ENCODE data around the gene PPP1R1C. TPM values are rescaled to one million over a fixed set of nuclear protein-coding genes. Genes with fewer than 3 reads are reported as not detected.

Gene PPP1R1C
- total RNA-seq, 2 donors from 2014 or later = 7.3 TPM; not detected in 1

GRCh38 chr2:182080493-182080892, 94.8 kb downstream of the PPP1R1C start:
- ATAC-seq (no peak), DNase-seq (no peak)
- Histone ChIP-seq H3K27ac (no peak overlapping the region), H3K36me3 (replicated peaks in 1 of 2; ENCODE audit: insufficient read depth in 1 of 2, low read depth in 2 of 2) (no peaks in the 10 kb centered on the region), H3K27me3 (no peaks in the 10 kb centered on the region), H3K9me3 (no peaks in the 10 kb centered on the region), H3K4me1 (peaks cover 7% of the 10 kb centered on the region), H3K4me3 (no peak overlapping the region)
- TF ChIP-seq CTCF (IDR thresholded peaks at IDR 0.05) = no peak
- no peak for TF ChIP-seq POLR2A (IDR thresholded peaks at IDR 0.05)
- WGBS, 2 donors = 90 to 99% methylated on average over 2 of the region's 2 CpGs
- intact Hi-C loops (cut with DNase I) = no loop called here

- no peak overlapping the region for H3K27ac ChIP-seq
- no peak for ATAC-seq
- no peaks in the 10 kb centered on the region for H3K9me3 ChIP-seq
- H3K36me3 ChIP-seq (replicated peaks in 1 of 2; ENCODE audit: insufficient read depth in 1 of 2, low read depth in 2 of 2) = no peaks in the 10 kb centered on the region
- TF ChIP-seq CTCF (IDR thresholded peaks at IDR 0.05) = no peak
- TF ChIP-seq POLR2A (IDR thresholded peaks at IDR 0.05) = no peak
- H3K4me3 ChIP-seq = no peak overlapping the region
- DNase-seq = no peak
- 58 to 60% methylated on average over 4 of the region's 4 CpGs for WGBS, 2 donors
- intact Hi-C loops (cut with DNase I) = no loop called here
- no peaks in the 10 kb centered on the region for H3K27me3 ChIP-seq
- peaks cover 7% of the 10 kb centered on the region for H3K4me1 ChIP-seq
These were observed 96.1 kb downstream of the PPP1R1C start for GRCh38 chr2:182081602-182082260.

GRCh38 chr2:182088681-182089320, 103.1 kb downstream of the PPP1R1C start:
- Histone ChIP-seq H3K9me3 (no peaks in the 10 kb centered on the region), H3K36me3 (replicated peaks in 1 of 2; ENCODE audit: insufficient read depth in 1 of 2, low read depth in 2 of 2) (no peaks in the 10 kb centered on the region), H3K4me1 (no peaks in the 10 kb centered on the region), H3K27me3 (no peaks in the 10 kb centered on the region), H3K4me3 (no peak overlapping the region), H3K27ac (no peak overlapping the region)
- 75 to 87% methylated on average over 3 of the region's 3 CpGs for WGBS, 2 donors
- intact Hi-C loops (cut with DNase I) = no loop called here
- TF ChIP-seq CTCF (IDR thresholded peaks at IDR 0.05) (no peak), POLR2A (IDR thresholded peaks at IDR 0.05) (no peak)
- ATAC-seq (no peak), DNase-seq (no peak)

GRCh38 chr2:182090486-182090885, 104.8 kb downstream of the PPP1R1C start:
- no peaks in the 10 kb centered on the region for H3K27me3 ChIP-seq
- H3K9me3 ChIP-seq = no peaks in the 10 kb centered on the region
- TF ChIP-seq POLR2A (IDR thresholded peaks at IDR 0.05) (no peak), CTCF (IDR thresholded peaks at IDR 0.05) (no peak)
- no peaks in the 10 kb centered on the region for H3K36me3 ChIP-seq (replicated peaks in 1 of 2; ENCODE audit: insufficient read depth in 1 of 2, low read depth in 2 of 2)
- no peaks in the 10 kb centered on the region for H3K4me1 ChIP-seq
- DNase-seq (no peak), ATAC-seq (no peak)
- WGBS, 2 donors = 47 to 57% methylated on average over 3 of the region's 3 CpGs
- no peak overlapping the region for H3K4me3 ChIP-seq
- H3K27ac ChIP-seq = no peak overlapping the region
- intact Hi-C loops (cut with DNase I) = no loop called here
